CD4-positive, alpha-beta T cell treated with Interleukin-15 for 1 hour (primary cell): ENCODE data around the gene NEFH.
"Not testable (repeated sequence)": the region's sequence is repeated elsewhere in the genome, so short reads cannot be mapped to it uniquely, and the experiment has no call there.

Source experiments
- DNase-seq: peaks from one replicate; pipeline ENCODE4 v3.0.0-alpha.2; 2020

NEFH gene, protein sequence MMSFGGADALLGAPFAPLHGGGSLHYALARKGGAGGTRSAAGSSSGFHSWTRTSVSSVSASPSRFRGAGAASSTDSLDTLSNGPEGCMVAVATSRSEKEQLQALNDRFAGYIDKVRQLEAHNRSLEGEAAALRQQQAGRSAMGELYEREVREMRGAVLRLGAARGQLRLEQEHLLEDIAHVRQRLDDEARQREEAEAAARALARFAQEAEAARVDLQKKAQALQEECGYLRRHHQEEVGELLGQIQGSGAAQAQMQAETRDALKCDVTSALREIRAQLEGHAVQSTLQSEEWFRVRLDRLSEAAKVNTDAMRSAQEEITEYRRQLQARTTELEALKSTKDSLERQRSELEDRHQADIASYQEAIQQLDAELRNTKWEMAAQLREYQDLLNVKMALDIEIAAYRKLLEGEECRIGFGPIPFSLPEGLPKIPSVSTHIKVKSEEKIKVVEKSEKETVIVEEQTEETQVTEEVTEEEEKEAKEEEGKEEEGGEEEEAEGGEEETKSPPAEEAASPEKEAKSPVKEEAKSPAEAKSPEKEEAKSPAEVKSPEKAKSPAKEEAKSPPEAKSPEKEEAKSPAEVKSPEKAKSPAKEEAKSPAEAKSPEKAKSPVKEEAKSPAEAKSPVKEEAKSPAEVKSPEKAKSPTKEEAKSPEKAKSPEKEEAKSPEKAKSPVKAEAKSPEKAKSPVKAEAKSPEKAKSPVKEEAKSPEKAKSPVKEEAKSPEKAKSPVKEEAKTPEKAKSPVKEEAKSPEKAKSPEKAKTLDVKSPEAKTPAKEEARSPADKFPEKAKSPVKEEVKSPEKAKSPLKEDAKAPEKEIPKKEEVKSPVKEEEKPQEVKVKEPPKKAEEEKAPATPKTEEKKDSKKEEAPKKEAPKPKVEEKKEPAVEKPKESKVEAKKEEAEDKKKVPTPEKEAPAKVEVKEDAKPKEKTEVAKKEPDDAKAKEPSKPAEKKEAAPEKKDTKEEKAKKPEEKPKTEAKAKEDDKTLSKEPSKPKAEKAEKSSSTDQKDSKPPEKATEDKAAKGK

DNA sequence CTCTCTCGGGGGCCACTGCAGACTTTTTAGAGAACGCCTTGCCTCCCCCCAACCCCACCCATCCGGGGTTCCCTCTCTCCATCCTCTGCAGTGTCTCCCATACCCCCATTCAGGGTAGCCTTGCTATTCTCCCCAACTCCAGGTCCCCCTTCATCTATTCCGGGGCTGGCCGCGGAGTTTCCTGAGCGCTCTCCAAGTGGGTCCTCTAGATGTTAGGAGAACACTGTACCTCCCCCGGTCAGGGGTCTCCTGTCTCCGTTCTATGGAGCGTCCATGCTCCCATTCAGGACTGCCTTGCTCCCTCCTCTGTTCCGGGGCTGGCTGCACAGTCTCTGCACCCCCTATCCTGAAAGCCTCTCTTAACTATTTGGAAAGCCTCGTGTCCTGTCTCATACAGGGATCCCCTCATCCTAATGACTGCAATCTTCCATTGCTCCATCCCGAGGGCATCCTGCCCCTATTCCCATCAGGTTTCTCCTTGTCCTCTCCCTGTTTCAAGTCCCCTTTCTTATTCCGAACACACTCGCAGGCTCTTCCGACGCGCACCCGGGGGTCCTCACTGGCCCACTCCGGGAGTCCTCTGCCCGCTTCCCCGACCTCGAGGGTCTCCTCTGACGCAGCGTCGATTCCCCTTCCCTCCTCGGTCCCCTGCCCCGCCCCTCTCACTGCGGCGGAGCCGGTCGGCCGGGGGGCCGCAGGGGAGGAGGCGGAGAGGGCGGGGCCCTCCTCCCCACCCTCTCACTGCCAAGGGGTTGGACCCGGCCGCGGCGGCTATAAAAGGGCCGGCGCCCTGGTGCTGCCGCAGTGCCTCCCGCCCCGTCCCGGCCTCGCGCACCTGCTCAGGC is at the start of gene NEFH:
TSS of gene NEFH (plus strand) at position 802 of the 845 bp plus-strand sequence. CDS start 45 bp downstream, outside the sequence.
- DNase-seq, result no peak

DNA sequence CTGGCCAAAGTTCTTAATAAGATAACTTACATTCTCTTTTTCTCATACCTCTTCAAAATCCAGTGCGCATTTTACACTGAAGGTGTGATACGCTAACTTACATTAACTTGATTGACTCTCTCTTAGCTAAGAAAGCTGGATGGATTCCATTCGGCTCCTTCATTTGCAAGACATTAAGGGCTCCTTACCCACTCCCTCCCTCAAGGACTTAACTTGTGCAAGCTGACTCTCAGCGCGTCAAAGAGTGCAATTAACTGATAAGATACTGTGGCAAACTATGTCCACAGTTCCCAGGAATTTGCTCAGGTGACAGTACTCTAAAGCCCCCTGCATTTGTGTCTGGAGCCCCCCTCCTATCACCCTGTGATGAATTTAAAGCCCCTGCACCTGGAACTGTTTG is 48.0 kb upstream of the NEFH start:
- no peak for DNase-seq

- DNase-seq, result no peak
Observed at GRCh38 chr22:29433856-29434255, 46.2 kb upstream of the NEFH start.

- DNase-seq, result no peak
Observed at GRCh38 chr22:29434288-29434687, 45.7 kb upstream of the NEFH start.

DNA sequence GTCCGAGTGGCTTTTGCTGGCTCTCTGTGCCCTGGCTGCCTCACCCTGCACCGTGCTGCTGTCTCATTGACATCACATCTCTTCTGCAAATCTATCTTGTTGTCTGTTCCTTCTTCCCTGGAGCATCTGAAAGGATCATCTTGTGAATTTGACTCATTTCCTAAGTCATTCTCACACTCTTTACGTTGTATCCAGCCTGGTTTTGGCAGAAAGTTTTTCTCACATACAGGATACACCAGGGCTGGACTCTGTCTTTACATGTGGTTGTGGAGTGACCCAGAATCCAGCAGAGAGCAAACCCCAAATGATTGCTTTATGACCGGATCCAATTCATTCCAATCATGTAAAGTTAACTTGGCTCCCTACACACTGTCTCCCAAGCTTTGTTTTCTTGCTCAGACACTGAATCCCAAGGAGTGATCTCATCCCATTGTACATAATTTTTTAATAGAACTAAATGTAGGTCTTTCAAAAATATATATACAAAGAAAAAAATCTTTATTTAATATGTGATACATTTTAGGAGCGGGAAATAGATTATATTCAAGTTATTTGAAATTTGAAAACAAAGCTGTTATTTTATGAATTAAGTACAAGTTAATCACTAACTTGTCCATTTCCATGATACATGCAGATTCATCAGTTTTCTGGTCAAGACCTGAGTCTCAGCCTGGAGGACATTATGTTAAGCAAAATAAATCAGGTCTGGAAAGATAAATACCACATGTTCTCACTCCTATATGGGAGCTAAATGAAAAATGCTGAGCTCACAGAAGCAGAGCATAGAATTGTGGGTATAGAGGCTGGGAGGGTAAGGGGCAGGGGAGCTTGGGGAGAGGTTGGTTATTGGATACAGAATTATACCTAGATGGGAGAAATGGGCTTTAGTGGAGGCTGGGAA is 44.5 kb upstream of the NEFH start:
- no peak for DNase-seq

DNA sequence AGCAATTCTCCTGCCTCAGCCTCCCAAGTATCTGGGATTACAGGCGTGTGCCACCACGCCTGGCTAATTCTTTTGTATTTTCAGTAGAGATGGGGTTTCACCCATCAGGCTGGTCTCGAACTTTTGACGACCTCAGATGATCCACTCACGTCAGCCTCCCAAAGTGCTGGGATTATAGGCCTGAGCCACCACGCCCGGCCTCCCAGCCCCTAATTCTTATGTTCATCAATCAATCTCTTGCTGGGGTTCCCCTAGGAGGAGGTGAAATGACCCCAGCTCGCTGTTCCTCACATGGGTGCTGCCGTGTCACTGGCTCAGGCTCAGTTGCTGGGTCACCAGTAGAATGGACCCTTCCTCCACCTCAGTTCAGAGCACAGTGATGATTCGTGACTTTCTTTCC is 41.7 kb upstream of the NEFH start, which contains the start of gene RFPL1:
TSS of gene RFPL1 (plus strand) at position 301 of the 400 bp plus-strand sequence.
- not testable (repeated sequence) for DNase-seq

DNA sequence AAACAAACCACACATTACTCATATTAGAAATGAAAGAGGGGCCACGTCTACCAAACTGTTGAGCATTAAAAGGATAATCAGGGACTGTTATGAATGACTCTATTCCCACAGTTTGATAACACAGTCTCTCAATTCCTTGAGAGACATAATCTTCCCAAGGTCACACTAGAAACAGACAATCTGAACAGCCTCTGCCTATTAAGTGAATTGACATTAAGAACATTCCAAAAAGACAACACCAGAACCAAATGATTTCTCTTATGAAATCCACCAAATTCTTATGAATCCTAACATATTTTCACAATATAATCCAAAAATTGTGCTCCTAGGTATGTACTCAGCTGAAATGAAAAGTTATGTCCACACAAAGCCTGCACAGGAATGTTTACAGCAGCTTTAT is 37.0 kb upstream of the NEFH start:
- no peak for DNase-seq

DNA sequence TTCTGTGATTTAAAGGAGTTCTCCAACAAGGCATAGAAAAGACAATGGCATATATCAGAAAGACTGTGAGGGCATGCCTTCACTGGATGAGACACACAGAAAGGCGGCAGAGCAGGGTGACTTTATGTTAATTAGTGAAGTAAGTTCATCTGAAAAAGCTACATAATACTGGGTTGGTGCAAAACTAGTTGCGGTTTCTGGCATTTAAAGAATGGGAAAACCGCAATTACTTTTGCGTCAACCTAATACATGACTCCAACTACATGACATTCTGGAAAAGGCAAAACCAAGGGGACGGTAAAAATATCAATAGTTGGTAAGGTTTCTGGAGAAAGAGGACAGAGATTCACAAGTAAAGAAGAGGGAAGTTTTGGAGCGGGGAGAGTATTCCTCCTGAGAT is 36.6 kb upstream of the NEFH start:
- no peak for DNase-seq

DNA sequence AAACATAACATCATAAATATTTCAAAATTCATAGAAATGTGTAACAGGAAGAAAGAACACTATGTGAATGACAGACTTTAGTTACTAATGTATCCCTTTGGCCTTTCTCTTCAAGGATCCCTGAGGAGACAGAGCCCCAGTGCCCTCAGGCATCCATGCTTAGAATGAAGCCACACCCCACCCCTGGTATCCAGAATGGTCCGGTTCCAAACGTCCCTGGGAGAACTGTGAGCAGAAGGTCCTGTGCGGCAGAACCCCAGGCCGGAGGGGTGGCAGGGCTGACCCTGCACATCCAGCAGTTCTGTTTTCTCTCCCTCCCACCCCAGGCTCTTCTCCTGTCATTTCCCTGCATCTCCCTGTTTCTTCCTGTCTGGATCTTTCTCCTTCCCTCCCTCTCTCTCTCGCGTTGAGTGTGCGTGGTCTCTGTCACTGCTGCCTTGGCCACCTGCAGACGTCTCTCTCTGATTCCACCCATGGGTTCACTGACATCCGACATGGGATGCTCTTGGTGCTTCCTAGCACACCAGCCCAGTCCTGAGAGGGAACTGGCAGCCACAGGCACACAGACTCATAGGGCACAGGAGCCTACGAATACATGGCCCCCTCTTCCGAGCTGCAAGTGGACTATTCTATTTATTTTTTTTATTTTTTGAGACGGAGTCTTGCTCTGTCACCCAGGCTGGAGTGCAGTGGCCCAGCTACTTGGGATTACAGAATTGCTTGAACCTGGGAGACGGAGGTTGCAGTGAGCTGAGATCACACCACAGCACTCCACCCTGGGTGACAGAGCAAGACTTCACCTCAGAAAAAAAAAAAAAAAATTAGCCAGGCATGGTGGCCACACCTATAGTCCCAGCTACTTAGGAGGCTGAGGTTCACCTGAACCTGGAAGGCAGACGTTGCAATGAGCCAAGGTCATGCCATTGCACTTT is 35.9 kb upstream of the NEFH start:
- no peak for DNase-seq

- DNase-seq, result no peak
Observed at GRCh38 chr22:29445508-29445907, 34.5 kb upstream of the NEFH start.

DNA sequence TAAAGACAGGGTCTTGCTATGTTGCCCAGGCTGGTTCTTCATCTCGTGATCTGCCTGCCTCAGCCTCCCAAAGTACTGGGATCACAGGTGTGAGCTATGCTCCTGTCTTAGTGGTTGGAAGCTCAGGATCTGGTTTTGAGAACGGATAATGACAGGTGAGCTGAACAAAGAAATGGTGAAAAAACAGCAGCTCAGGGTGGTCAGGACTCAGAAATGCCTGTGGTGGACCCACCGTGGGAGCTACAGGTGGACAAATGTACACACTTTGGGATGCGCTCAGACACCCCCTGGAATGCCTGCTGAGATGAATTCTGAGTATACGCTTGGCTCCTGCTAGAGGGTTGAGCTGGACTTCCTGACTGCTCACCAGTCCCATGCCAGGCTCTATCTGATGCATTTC is 32.1 kb upstream of the NEFH start:
- DNase-seq, result no peak

DNA sequence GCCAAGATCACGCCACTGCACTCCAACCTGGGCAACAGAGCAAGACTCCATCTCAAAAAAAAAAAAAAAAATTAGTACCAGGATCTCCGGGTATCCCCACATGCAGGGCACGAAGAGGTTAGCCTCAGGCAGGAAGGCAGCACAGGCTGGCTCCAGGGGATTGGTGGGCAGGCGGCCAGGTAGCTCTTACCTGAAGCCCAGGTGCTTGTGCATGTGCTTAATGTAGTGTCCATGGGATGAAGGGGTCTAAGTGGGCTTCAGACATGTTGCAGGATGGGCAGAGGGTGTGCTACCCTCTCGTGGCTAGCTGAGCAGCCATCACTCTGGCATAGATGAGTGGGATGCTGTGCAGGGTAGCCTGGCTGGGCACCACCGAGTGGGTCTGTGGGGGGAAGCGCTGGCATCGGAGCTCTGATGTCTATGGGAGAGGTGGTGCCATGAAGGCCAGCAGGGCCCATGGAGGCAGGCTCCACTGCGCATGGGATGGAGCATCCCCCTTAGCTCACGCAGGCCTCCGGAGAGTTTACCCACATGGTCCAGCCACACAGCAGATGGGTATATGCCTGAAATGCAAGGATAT is 30.6 kb upstream of the NEFH start:
- DNase-seq, result no peak

GRCh38 chr22:29450222-29450621 is 29.8 kb upstream of the NEFH start:
- DNase-seq, result no peak

DNA sequence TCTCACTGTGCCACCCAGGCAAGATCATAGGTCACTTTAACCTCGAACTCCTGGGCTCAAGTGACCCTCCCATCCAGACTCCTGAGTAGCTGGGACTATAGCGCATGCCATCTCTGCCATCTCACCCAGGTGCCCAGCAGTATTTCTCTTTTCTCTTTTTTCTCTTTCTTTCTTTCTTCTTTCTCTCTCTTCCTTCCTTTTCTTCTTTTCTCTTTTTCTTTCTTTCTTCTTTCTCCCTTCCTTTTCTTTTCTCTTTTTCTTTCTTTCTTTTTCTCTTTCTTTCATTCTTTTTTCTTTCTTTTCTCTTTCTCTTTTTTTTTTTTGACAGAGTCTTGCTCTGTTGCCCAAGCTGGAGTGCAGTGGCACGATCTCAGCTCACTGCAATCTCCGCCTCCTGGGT is 28.2 kb upstream of the NEFH start:
- no peak for DNase-seq

GRCh38 chr22:29454276-29454675 is 25.7 kb upstream of the NEFH start:
- no peak for DNase-seq

DNA sequence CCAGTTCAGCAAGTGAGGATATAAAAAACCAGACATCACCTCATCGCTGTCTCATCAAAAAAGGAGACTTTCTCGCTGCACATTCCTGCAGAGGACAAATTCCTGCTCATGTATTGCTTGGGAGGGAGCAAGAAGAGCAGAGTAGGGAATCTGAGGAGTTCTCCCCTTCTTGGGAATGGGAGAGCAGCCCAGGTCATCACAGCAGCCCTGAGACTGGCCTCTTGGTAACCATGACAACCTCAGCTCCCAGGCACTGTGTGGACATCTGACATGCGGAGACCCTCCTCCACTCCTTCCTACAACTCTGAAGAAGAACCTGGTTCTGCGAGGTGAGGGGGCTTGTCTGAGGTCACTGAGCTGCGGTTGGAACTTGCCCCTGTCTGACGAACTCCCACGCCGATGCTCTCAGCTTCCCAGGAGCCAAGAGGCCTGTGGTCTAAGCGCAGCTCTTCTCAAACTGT is 23.8 kb upstream of the NEFH start:
- DNase-seq, result no peak

GRCh38 chr22:29457730-29458129 is 22.3 kb upstream of the NEFH start:
- no peak for DNase-seq

- no peak for DNase-seq
Observed at GRCh38 chr22:29458551-29458950, 21.5 kb upstream of the NEFH start.

GRCh38 chr22:29459773-29460172 is 20.2 kb upstream of the NEFH start:
- no peak for DNase-seq

DNA sequence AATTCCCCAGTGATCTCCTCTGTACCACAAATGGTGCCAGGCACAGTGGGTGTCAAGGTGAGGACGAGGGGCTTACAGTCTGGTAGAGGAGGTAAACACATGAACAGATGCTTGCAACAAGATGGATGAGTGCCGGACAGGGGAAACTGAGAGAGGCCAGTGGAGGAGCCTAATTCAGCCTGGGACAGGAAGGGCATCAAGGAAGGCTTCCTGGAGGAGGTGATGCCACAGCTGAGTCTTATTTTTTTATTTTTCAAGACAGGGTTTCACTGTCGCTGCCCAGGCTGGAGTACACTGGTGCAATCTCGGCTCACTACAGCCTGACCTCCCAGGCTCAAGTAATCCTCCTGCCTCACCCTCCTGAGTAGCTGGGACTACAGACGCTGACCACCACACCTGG is 18.8 kb upstream of the NEFH start:
- no peak for DNase-seq
